ENCODE data around the gene CTDP1.
"Not testable (repeated sequence)": the region's sequence is repeated elsewhere in the genome, so short reads cannot be mapped to it uniquely, and the experiment has no call there.

CTDP1 gene

DNA sequence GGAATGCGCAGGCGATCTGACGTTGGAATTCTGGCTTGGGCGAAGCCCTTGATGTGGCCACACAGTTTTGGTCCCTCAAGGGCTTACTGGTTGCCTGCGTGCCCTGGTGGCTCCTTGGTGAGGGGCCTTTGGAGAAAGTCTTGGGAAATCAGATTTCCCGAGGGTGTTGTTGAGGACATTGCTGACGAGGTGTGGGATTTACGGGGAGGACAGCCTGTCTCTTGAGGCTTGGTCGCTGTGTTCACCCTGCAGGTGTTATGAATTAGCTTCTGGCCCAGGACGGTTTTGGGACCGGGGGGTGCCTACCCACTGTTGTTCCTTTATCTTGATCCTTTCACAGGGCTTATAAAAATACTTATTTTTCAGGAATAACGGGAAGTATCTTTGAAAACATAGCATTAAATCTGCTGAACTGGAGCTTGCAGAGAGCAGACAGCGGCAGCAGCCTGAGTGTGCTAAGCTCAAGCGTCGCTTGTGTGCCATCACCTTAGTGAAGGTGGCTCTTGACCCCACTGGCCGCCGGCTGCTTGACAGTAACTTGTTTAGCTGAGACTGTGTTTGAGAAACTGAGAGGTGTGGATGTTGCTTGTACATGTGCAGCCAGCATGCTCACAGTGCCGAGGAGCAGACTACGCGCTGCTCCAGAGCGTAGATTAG lies 4.2 kb downstream of the CTDP1 start:
- DNase-seq = no peak

DNA sequence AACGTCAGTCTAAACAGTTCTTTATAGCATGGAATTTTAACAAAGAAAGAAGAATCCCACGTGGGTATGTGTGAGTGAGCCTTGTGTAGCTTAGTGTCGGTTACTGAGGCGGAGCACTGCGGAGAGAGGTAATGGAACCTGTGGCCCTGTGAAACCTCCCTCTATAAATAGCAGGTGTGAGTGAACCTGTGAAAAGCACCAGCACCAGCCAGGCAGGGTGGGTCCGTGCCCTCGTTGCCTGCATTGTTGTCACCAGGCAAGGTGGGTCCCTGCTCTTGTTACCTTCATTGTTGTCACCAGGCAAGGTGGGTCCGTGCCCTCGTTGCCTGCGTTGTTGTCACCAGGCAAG lies 4.7 kb downstream of the CTDP1 start:
- no peak for DNase-seq

DNA sequence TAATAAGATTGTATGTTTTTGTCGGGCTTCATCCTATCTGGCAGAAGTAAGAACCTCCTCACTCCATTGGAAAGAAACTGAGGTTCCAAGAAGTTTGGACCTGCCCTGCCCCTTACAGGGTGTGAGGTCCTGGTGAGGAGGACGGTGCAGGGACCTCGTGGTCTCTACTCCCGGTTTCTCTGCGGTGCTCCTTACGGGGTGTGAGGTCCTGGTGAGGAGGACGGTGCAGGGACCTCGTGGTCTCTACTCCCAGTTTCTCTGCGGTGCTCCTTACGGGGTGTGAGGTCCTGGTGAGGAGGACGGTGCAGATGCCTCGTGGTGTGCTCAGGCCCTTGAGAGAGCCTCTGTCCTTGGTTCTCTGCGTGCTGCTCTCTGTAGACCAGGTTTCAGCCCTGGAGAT lies 5.2 kb downstream of the CTDP1 start:
- DNase-seq = no peak

DNA sequence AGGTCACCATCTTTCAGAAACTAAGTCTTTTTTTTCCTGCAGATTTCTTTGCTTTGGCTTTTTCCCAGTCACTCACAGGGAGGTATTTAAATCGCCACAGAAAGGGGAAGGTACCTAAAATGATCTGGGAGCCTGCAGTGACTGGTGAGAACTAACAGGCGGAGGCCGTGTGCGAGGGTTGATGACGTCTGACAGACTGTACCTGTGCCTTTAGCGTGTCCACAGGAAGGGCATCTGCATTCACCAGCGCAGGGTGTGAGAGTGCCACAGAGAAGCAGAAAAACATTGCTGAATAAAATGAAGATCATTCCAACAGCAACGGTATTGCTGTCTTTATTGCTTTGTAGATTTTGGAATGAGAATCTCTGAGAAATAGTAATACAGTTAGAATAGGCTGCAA lies 5.7 kb downstream of the CTDP1 start:
- DNase-seq = no peak

DNA sequence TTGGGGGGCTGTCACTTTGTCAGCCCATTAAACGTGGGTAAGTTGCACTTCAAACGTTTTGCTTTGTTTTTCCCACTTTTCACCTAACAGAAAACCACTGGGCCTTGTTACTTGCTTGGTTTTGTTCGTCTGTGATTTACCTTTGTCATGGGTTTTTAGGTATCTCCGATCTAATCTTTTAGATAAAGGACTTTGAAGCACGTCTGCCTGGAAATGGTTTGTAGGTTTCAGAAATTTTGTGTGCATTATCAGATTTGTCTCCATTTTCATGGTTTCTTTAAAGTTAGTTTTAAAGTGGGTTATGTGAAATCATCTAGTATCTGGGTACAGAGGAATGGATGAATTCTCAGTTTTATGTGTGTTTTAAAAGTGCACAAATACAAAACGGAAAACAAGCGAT lies 6.4 kb downstream of the CTDP1 start:
- no peak for DNase-seq

DNA sequence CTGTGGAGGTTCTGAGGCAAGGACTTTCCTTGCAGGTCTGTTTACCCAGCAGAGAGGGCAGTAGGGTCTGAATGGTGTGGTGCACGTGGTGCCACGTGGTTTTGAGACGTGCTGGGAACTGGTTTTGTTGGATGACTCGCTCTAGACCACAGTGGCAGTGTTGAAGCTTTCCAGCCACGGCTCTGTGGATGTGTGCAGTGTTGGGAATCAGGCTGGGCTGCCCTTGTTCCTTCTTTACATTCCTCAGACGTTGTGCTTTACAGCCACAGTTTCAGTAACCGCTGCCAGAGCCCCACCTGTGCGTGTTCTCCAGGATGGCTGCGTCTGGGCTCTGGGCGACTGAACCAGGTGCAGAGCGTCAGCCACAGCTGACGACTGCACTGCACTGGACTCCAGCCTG lies 8.2 kb downstream of the CTDP1 start:
- no peak for DNase-seq

DNA sequence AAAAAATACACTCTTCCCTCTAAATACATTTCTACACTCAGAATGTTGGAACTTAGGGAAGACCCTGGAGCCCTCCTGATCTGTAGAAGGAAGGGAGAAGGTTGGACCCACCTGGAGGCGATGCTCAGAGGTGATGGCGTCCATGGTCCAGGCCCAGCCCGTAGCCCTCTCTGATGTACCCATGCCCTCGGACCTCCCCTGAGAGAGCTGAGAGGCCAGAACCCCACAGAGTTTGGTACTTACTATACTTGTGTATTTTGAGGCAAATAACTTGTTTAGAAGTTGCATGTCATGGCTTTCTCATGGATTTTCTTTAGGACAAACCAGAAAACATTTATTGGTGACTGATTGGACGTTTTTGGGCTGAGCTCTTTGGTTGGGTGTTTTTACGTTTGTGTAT lies 10.5 kb downstream of the CTDP1 start:
- no peak for DNase-seq

DNA sequence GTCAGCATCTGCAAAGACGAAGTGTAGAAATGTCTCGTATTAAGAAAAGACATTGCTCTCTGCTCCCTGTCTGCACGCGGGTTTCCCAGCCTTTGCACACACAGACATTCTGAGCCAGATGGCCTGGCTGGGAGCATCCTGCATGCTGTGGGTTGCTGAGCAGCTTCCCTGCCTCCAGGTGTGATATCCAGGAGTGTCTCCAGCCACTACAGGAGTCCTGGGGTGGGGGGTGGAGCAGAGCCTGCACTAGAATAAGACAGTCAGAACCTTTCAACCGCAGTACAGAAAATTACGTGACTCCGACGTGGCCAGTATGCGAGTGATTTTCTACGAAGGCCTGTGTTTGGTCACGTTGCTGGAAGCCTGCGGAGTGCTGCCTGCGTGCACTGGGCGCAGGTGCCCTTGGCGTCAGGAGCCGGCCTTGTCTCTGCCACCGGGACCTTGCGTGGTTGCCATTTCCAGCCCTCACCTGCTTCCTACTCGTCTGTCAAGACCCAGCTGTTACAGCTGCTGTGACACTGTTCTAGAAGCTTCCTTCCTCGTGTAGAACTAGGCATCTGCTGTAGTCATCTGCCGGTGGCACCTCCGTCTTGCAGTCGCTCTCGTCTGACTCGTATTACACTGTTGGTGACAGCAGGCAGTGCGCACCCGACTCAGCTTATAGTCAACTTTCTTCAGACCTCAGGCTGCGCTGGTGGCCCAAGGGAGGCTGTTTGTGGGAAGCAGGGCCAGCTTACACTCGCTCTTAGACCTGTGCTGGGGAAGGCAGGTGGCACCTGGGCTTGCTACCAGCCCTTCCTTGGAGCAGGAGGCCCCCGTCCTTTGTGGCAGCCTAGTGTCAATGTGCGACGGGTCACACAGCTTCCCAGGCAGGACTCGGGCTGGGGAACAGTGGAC lies 11.2 kb downstream of the CTDP1 start:
- DNase-seq = peak in 1 of 2 experiments; percentile 19

DNA sequence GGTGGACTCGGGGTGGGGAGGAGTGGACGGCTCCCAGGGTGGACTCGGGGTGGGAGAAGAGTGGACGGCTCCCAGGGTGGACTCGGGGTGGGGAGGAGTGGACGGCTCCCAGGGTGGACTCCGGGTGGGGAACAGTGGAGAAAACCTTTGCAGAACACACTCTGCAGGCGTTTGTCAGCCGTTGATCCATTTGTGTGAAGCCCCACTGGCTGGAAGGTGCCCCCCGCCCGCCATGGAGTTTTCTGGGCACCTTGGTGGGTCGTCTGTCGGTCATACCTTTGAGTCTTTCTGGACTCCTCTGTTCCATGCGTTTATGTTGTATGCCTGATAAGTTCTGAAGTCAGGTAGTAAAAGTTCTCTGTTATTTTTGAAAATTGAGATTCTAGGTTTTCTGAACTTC lies 12.5 kb downstream of the CTDP1 start:
- no peak for DNase-seq

DNA sequence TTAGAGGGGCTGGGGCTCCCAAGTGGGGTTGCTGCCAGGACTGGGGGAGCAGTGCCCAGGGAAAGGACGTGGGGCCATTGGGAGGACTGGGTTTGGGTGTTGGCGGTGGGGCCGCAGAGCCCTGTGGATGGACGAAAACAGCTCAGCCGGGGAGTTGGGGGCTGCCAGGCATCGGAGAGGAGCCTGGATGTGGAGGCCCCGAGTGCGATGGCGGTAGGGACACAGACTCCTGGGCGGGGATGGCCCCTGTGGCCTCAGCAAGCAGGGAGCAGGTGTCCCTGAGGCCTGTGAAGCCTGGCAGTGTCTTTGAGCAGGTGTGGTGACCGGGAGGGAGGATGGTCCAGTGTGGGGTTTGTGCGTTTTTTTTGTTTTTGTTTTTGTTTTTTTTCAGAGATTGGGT lies 13.3 kb downstream of the CTDP1 start:
- DNase-seq = no peak

DNA sequence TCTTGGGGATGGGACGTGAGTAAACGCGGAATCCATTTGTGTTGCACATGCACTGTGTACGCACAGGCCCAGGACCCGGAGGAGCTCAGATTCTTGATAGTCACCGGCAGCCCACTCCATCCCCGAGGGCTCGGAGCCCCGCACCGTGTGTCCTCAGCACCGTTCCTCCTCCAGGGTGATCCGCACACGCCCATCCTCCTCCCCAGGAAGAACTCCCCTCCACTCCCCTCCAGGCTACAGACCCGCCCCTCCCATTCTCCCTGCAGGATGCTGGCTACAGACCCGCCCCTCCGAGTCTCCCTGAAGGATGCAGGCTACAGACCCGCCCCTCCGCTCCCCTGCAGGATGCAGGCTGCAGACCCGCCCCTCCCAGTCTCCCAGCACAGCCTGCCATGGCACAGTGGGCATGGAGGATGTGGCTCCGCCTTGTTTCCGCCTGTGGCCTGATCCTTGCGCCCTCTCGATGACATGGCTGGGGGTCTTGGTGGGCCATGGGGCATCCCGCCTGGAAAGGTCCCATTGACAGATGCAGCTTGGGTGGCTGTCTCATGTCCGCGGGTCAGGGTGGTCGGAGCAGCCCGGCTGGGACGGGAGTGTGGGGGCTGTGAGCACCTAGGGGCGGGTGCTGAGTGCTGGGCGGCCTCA lies 14.1 kb downstream of the CTDP1 start:
- no peak for DNase-seq

DNA sequence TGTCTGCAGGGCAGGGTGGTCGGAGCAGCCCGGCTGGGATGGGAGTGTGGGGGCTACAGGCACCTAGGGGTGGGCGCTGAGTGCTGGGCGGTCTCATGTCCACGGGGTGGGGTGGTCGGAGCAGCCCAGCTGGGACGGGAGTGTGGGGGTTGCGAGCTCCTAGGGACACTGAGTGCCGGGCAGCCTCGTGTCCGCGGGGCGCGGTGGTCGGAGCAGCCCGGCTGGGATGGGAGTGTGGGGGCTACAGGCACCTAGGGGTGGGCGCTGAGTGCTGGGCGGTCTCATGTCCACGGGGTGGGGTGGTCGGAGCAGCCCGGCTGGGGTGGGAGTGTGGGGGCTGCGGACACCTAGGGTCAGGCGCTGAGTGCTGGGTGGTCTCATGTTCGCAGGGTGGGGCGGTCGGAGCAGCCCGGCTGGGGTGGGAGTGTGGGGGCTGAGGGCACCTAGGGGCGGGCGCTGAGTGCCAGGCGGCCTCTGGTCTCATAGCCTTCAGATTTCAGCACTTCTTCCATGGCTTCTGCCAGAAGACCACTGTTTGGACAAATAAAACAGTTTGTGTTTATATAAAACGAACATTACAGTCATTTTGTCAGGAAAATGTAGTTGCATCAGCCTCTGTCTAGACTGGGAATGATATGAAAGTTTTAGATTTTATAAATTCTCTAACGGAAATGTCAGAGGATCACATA lies 14.7 kb downstream of the CTDP1 start:
- DNase-seq = not testable (repeated sequence)

DNA sequence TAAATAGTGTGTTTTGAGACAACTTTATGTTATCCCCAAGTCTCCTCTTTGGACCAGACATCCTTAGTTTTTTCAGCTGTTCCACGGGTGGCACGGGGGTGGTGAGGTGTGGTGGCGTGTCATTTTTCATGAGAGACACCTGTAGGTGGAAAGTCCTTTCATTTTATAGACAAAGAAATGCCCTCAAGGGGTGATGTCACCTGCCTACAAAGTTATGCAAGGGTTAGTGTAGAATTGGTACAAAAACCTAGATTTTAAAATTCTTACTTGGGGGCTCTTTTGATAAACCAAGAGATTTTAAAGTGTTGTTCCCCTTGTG lies 15.3 kb downstream of the CTDP1 start:
- no peak for DNase-seq

DNA sequence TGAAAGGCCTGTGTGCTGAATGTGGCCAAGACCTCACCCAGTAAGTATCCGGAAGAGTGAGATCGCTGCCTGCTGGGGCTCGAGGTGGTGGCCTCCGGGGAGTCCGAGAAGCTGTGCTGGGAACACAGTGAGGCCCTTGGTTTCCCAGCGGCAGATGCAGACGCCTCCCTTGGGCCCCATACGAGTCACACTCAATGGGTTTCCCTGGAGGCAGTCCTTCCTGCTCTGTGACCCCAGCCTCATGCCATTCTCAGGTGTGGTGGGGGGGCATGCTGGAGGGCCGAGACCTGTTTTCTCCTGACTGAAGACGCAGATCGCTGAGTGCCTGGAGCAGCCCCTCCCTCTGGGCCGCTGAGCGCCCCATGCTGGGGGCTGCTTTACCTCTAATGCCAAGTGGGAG lies 15.7 kb downstream of the CTDP1 start:
- DNase-seq = no peak

DNA sequence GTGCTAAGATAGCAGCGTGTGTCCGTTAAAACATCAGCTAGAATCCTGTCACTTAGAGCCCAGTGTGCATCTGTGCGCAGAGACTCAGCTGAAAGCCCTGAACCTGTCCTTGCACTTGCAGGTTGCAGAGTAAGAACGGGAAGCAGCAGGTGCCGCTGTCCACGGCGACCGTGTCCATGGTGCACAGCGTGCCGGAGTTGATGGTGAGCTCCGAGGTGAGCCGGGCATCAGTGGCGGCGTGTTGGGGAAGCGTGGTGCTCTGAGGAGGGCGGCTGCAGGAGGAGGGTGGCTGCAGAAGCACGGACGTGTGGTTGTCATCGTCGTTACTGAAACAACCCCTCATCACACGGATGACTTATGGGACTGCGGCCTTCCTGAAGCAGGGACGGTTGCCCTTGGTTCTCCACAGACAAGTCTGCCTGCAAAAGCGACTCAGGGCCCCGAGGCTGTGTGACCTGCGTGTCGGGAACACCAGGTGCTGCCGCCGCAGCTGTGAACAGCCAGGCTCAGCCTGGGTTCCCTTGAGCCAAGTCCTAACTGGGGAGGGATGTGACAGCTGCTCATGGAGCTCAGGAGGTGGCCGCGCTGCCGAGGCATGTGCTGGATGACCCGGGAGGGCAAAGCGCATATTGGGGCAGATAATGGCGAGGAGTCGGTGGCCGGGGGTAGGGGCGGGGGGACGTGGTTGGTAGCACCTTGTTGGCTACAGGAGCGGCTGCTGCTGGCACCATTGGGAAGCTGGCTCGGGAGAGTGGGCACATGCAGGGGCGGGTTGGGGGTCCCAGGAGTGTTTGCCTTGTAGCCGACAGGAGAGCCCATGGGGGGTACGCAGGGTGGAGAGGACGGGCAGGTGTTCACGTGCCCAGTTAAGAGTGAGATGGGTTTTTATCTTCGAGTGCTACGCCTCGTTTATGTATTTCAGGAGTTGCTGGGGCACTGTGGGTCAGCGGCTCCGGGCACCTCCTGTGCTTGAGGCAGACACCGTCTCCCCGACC lies 16.6 kb downstream of the CTDP1 start:
- DNase-seq = no peak

DNA sequence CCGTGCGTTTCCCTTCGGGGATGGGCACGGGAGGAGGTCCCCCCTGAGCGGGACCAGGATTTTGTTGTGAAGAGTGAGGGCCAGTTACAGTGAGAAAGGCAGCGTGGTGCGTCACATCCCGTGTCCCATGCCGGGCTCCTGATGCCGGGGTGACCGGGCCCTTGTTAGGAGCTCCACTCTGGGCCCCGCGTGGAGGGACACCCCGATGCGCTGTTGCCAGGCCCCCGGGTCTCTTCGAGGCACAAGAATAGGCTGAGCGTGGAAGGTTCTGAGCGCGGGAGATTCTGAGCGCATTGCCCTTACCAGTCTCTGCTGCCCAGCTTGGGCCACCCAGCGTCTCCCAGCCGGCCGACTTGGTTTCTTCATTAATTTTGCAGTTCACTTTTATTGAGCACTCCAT lies 17.6 kb downstream of the CTDP1 start:
- DNase-seq = no peak

DNA sequence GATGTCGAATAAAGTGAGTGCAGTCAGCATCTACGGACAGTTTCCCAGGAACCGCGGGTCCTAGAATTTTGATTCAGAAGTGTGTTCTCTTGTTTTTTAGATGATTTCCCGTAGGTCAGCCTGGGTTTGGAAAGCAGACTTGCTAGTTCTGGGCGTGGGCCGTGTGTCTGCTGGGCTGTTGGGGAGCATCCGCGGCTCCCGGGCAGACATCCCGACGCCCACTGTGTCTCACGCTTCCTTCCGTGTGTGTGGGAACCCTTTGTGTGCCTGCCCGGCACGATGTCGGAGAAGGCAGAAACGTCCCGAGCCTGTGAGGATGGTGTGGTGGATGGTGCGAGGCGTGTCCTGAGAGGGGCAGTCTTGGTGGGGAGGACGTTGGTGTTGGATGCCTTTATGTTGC lies 18.4 kb downstream of the CTDP1 start:
- DNase-seq = no peak

DNA sequence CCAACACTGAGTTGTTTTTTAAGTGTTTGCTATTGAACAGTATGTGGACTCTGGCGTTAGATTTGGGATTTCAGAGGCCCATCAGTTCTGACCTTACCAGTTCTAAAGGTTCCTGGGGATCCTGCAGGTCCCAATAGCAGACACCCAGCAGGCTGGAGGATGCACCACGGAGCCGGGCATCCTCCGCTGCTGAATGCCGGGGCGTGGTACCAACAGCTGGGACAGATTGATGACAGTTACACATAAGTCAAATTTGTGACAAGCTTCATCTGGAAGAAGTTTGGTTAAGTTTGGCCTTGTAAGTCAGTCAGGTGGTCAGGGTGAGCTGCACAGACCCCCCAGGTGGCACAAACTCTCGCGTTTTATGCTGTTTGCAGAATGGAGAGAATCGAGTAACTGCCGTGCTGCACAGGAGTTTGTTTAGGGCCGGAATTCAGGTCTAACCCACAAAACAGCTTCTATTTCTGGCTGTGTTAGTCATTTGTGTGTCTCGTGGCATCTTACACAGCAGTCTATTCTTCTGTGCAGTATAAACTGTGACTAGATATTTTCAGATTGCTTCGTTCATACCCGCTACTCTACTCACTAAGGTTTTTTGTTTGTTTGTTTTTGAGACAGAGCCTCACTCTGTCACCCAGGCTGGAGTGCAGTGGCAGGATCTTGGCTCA lies 19.2 kb downstream of the CTDP1 start:
- no peak for DNase-seq

DNA sequence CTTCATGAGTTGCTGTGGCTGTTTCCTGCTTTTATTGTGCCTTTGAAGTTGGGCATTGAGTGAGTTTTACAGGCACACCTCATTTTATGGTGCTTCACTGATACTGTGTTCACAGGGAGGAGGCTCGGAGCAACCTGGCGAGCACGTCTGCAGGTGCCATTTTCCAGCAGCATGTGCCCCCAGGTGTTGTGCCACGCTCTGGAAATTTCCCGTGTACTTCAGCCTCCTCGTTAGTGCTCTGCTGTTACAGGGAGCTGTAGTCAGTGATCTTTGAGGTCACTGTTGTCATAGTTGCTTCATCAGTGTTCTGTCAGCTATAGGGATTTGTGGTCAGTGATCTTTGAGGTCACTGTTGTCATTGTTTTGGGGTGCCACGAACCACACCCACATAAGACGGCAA lies 20.1 kb downstream of the CTDP1 start:
- no peak for DNase-seq

DNA sequence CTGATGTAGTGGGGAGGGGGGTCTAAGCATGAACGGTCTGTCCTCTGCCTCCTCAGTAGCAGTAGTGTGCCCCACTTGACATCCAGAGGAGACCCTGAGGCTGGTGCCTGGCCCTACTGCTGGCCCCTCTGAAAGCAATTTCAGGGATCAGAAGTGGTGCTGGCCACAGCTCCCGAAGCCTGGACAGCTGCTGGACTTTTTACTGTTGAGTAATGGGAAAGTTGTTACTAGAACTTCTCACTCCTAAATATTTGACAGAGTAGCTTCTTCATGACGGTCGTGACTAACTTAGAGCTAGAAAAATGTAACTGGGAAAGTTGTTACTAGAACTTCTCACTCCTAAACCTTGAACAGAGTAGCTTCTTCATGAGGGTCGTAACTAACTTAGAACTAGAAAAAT lies 23.3 kb downstream of the CTDP1 start:
- no peak for DNase-seq

DNA sequence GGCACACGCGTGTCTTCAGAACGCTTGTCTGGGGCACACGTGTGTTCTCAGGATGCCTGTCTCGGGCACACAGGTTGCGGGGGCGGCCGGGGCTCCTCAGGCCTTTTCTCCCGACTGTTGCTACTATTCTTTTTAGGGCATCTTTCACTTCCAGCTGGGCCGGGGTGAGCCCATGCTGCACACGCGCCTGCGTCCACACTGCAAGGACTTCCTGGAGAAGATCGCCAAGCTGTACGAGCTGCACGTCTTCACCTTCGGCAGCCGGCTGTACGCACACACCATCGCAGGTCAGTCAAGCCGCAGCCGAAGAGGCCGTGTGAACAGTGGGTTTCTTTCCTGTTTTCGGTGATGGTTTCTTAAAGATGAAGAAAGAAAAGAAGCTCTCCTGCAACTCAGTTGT lies 25.0 kb downstream of the CTDP1 start:
- no peak for DNase-seq

DNA sequence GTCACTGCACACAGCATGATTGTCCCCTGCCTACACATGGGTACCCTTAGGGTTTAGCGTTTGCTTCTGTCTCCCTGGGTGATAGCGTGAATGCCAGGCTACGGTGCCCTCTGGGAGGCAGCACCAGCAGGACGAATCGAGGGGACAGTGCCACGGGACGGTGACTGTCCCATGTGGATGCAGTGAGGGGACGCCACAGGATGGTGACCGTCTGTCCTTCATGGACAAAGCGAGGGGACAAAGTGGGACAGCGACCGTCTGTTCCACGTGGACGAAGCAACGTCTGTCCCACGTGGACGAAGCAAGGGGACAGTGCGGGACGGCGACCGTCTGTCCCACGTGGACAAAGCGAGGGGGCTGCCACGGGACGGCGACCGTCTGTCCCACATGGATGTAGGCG lies 25.7 kb downstream of the CTDP1 start:
- no peak for DNase-seq
